ENCODE results near the gene CLK4.
"Not testable (repeated sequence)": the region's sequence is repeated elsewhere in the genome, so short reads cannot be mapped to it uniquely, and the experiment has no call there.

The CLK4 gene

DNA sequence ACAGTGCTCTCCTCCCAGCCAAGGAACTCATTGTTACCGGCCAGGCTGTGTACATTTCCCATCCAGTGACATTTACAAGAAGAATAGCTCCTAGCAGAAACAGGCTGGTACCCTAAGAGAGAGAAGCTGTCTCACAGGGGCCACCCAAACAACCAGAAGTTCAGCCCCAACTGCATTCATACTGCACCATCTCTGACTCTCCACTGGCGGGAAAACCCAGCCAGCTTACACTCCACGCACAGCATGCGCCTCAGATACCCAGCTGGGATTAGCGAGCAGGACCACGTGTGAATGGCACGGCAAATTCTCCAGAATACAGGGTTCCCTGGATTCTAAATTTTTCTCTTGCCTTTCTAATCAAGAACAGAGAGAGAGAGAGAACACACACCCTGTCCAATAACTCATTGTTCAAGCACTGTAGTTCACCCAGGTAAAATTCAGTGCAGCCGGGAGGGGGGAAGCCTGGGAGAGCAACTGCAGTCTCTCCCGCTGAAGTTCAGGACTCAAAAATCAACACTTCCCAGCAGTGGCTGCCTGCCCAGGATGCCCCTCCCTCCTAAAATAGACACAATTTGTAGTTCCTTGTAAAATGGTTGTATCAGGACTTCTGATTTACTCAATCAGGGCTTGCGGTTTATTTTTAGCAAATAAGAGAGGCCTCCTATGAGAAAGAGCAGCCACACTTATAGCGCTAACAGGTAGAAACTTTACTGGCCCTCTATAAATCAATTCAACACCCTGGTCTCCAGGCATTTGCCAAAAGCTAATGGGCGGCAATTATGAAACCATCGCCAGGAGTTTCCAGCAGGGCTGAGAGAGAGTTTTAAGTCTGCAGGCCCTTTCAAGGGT lies 38.9 kb downstream of the CLK4 start:
- no peak for DNase-seq (ENCODE audit: low read depth)

GRCh38 chr5:178586396-178586795 lies 40.5 kb downstream of the CLK4 start:
- no peak for DNase-seq (ENCODE audit: low read depth)

GRCh38 chr5:178585421-178585820 lies 41.4 kb downstream of the CLK4 start:
- DNase-seq (ENCODE audit: low read depth): not testable (repeated sequence)

DNA sequence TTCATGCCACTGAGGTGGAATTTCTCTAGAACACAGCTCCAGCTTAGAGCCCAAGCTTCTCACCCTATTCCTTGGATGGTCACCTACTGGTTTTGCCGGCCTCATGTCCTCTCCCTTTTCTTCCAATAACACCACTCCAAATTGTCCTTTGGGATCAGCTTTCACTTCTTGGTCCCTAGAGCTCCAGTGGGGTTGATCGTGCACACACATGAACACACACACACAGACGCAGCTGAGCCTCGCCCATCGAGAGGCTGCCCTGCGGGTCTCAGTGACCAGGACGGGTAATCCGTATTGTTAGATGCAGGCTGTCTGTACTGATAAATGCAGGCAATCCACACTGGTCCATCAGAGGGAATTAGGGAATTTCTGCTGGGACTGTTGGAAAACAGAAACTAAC lies 43.6 kb downstream of the CLK4 start:
- no peak for DNase-seq (ENCODE audit: low read depth)

- DNase-seq (ENCODE audit: low read depth): no peak
These were observed 44.6 kb downstream of the CLK4 start for GRCh38 chr5:178582291-178582690.

- DNase-seq (ENCODE audit: low read depth): no peak
These were observed 45.2 kb downstream of the CLK4 start for GRCh38 chr5:178581621-178582020.

GRCh38 chr5:178580271-178580955 lies 46.4 kb downstream of the CLK4 start:
- no peak for DNase-seq (ENCODE audit: low read depth)

DNA sequence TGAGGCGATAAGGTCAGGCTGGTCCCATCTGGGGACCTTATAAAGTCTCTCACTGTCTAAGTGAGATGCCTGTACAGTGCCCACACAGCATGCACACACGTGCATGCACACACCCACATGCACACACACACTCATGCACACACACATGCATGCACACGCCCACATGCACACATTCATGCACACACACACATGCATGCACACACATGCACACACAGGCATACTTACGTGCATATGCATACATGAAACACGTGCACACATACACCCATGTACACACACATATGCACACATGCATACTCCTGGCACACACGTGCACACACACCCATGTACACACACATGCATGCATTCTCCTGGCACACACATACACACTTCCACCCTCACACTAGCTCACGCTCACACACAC lies 48.9 kb downstream of the CLK4 start:
- DNase-seq (ENCODE audit: low read depth): no peak

GRCh38 chr5:178577376-178577839 lies 49.4 kb downstream of the CLK4 start:
- no peak for DNase-seq (ENCODE audit: low read depth)

DNA sequence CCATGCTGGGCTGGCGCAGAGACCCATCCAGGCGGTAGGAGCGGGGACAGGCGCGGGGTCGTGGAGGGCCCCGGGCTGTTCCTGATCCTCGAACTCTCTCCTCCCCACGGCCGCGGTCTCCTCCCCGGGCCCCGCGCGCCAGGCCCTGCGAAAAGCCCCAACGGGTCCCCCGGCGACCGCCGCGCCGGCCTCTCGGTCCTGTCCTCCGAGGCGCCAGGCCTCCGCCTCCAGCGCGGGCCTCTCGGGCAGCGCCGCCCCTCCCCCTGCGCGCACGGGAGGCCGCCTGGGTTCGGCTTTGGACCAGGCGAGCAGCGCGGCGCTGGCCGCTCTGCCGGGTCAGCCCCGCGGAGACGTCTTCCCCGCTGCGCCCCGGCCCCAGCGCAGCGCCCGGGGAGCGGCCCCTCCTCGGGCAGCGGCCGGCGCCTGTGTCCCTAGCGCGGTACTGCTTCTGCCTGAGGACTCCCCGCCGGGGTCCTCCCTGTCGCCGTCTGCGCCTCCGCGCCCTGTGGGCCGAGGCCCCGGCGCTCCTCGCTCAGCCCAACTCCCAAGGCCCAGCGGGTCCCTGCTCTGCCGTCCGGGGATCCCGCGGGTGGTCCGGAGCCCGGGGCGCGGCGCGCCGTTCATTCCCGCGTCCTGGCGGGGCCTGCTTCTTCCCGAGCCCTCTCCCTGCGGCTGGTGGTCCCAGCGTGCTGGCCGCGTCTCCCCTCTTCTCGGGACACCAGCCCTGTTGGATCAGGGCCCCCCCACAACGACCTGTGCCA lies 50.1 kb downstream of the CLK4 start:
- no peak for DNase-seq (ENCODE audit: low read depth)

- no peak for DNase-seq (ENCODE audit: low read depth)
These were observed 53.6 kb downstream of the CLK4 start for GRCh38 chr5:178573216-178573615.

DNA sequence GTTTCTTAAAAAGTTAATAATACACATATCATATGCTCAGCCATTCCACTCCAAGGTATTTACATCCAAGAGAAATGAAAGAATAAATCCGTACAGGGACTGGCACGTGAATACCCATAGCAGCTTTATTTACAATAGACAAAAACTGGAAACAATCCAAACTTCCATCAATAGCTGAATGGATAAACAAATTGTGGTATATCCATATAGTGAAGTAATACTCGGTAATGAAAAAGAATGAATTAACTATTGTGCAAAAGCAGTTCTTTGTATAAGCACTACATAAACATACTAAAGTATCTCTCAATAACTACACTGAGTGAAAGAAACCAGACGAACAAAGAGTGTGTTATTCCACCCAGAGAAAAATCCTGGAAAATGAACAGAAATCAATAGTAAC lies 54.2 kb downstream of the CLK4 start:
- no peak for DNase-seq (ENCODE audit: low read depth)

- DNase-seq (ENCODE audit: low read depth): no peak
These were observed 57.4 kb downstream of the CLK4 start for GRCh38 chr5:178569485-178569884.

- no peak for DNase-seq (ENCODE audit: low read depth)
These were observed 61.9 kb downstream of the CLK4 start for GRCh38 chr5:178564811-178565550.

DNA sequence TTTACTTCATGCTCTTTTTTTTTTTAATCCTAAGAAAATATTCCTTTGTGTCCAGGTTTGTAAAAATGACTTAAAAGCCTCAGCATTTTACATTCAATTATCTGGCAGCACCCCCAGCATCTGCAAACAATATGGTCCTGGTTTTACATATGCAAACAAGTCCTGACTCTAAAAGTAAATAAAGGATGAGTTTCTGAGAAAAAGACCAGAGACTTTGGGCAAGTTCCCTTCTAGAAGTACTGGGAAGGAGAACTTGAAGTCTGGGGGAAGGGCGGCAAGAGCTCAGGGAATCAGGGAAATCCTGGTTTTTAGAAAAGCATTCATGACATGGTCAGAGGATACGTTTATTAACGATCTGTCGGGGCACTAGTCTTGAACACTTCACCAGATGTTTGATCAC lies 62.5 kb downstream of the CLK4 start:
- no peak for DNase-seq (ENCODE audit: low read depth)

DNA sequence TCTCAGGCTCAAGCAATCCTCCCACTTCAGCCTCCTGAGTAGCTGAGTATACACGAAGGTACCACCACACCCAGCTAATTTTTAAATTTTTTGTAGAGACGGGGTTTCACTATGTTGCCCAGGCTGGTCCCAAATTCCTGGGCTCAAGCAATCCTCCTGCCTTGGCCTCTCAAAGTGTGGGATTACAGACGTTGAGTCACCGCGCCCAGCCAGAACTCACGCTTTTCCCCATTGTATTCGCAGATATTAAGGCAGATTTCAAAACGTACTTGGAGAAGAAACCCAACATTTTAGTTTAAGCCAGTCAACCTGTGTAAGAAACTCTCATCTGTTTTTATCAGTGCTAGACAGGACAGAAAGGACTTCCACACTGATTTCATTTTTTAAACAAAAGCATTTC lies 63.2 kb downstream of the CLK4 start:
- no peak for DNase-seq (ENCODE audit: low read depth)

DNA sequence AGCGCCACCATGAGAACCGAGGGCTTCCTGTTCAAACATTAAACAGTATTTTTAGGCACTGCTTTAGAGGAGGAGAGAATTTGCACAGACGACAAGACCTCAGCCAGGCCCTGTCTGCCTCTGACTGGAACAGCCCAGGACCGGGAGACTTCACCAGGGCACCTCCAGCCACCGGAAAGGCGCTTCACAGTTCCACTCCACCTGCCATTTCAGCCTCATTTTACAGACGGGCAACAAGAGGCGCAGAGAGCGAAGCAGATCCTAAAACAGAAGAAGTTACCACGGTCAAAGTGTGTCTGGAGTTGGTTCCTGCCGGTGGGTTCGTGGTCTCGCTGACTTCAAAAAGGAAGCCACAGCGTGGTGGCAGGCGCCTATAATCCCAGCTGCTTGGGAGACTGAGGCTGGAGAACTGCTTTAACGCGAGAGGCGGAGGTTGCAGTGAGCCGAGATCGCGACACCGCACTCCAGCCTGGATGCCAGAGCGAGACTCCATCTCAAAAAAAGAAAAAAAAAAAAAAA lies 65.0 kb downstream of the CLK4 start:
- no peak for DNase-seq (ENCODE audit: low read depth)

DNA sequence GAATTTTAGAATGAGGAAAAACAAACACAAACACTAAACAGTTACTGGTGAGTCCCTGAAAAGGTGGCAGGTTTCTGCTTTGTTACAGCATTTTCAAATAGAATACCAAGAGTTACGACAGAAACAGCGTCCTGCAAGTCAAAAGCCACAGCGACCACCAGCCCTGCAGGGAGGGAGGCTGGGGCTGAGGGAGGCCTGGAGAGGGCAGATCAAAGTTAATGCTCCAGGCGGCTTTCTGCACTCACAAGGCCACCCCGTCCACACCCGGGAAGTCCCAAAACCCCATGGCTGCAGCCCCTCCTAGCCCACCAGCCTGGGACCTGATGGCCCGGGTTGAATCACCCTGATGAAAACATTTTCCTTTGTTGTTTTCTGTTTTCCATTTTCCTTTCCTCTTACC lies 65.9 kb downstream of the CLK4 start:
- DNase-seq (ENCODE audit: low read depth): no peak

DNA sequence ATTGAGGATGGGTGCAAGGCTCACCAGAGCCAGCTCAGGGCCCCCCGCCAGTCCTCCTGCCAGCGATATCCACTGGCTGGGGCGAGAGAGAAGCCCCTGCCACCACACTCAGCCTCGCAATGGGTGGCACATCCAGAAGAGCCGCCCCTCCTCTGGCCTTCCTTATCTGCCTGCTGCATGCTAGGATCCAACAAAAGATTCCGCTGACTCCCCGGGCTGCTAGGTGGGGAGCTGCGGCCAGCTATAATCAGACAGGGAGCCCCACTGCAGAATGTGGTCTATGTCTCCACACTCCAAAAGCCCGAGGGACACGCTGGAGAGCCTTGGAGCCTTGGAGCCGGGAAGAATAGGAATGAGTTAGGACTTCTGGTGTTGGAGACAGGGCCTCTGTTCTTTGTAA lies 69.4 kb downstream of the CLK4 start:
- DNase-seq (ENCODE audit: low read depth): no peak

DNA sequence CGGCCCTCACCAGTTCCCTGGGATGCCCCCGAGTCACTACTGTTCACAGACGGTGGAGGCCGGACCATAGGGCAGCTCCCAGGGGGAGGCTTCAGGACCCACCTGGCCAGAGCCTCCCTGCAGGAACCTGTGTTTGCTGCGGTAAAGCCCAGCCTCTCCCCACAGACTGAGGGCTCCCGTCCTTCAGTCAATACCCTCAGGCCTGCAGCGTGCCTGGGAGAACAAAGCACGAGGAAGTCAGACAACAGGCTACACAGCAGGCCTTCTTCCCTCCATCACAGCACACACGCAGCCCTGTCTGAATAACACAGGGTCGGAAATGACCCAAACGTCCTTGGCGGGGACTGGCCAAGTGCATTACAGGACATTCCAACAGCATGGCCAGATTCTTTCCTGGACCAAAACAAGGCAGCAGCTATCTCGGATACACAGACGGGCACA lies 71.1 kb downstream of the CLK4 start:
- no peak for DNase-seq (ENCODE audit: low read depth)

DNA sequence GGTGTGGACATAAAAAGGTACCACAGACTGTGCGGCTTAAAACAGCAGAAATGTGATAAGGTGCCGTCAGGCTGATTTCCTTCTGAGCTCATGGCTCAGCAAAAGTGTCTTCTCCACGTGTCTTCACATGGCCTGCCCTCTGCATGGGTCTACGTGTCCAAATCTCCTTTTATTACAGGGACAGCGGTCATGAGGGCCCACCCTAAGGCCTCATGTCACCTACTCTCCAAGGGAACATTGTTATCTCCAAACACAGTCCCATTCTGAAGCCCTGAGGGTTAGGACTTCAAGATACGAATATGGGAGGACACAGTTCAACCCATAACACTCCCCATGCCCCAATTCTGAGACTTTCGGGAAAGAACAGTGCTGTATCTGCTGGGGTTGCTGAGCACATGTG lies 71.8 kb downstream of the CLK4 start:
- DNase-seq (ENCODE audit: low read depth): no peak

DNA sequence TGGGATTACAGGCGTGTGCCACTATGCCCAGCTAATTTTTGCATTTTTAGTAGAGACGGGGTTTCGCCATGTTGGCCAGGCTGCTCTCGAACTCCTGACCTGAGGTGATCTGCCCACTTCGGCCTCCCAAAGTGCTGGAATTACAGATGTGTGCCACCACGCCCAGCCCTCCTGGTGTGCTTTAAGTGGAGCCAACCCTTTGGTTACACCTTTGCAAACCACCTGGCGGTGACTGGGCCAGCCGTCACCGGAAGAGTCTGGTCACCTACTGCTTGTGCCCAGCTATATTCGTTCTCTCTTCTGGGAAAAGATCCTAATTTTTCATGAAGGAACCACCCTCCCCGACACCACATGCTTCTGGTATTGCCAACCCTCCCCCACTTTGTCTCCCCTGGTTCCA lies 72.5 kb downstream of the CLK4 start:
- no peak for DNase-seq (ENCODE audit: low read depth)

Data from activated T-cell treated with anti-CD3 and anti-CD28 coated beads for 24 hours (primary cell).